Gastrocnemius medialis (tissue), 4 donors: ENCODE results near the gene ITGB2.

ENCODE experiments used
- CTCF ChIP-seq, 5 experiments: fragments of 450-650 bp in 3 of 5; fragments of 200-600 bp in 2 of 5; sonication (generic) in 2 of 5; IDR thresholded peaks in 4 of 5; conservative IDR thresholded peaks in 1 of 5; 1 replicate in 4 of 5; 2 replicates in 1 of 5; pipeline ENCODE4 v1.5.1; 2016 to 2019; ENCODE audit warnings: antibody characterized with exemption in 5 of 5, mild to moderate bottlenecking in 3 of 5, moderate library complexity in 3 of 5
- POLR2A ChIP-seq, 2 donors: fragments of 450-650 bp; IDR thresholded peaks; one replicate each; pipeline ENCODE4 v1.6.1; 2017; ENCODE audit warnings: antibody characterized with exemption in 2 of 2, mild to moderate bottlenecking in 2 of 2, moderate library complexity in 2 of 2

DNA sequence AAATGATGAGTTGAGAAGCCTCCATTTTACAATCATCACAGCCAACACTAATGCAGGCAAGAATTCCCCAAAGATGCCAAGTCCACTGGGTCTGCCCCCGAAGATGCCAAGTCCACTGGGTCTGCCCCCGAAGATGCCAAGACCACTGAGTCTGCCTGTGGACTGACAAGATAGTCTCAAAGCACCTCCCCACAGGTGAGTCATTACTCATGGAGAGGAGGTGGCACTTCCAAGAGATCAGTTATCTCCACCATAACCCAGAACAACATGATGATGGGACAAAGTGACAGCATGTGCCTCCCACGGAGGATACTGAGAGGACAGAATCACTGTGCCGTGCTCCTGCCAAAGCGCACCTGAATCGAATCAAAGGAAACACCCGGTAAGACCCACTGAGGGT is 52.0 kb downstream of the ITGB2 start:
- TF ChIP-seq CTCF (IDR thresholded peaks at IDR 0.05 in 4 of 5, conservative IDR thresholded peaks at IDR 0.05 in 1 of 5) (no peak), POLR2A (IDR thresholded peaks at IDR 0.05) (no peak)
